Spinal cord (tissue), 10 donors: ENCODE results near the gene CACNA1H. TPM values are rescaled to one million over a fixed set of nuclear protein-coding genes. Genes with fewer than 3 reads are reported as not detected.

Experiments used
- DNase-seq, 6 donors: peaks; one replicate each; pipeline versions ENCODE4 v3.0.0 to v3.0.0-alpha.2; 2013 to 2015; ENCODE audit warnings: low spot score in 6 of 6, low read depth in 4 of 6
- H3K27ac ChIP-seq: one replicate; pipeline ENCODE4 v1.5.1; 2013; ENCODE audit warnings: low read depth, low read length, control low read depth
- H3K27me3 ChIP-seq: one replicate; pipeline ENCODE4 v1.6.1; 2013; ENCODE audit warnings: low read length; ENCODE audit not compliant: control insufficient read depth, insufficient read depth
- H3K36me3 ChIP-seq: one replicate; pipeline ENCODE4 v1.6.1; 2013; ENCODE audit warnings: low read length; ENCODE audit not compliant: control insufficient read depth, insufficient read depth
- H3K4me1 ChIP-seq: one replicate; pipeline ENCODE4 v1.6.1; 2013; ENCODE audit warnings: low read length; ENCODE audit not compliant: control insufficient read depth, insufficient read depth
- H3K4me3 ChIP-seq: one replicate; pipeline ENCODE4 v1.5.1; 2013; ENCODE audit warnings: low read depth, low read length, control low read depth
- H3K9me3 ChIP-seq: one replicate; pipeline ENCODE4 v1.6.1; 2013; ENCODE audit warnings: low read length; ENCODE audit not compliant: control insufficient read depth, insufficient read depth
- WGBS: methylation state at CpG from one replicate; pipeline ENCODE4 v1.1.5; 2013; ENCODE audit warnings: missing lambda C conversion rate; ENCODE audit not compliant: insufficient coverage; 5-methylcytosine and 5-hydroxymethylcytosine counted together
- polyA plus RNA-seq, 2 donors: library from polyadenylated mRNA; unstranded; fragments of 120-200 nt; gene quantifications; one replicate each; pipeline ENCODE4 v1.2.1, GENCODE V29; 2013; ENCODE audit not compliant: insufficient read length in 2 of 2
- total RNA-seq, 2 donors: library from RNA; depleted of rRNA in 1 of 2; stranded (reverse); fragments of 120-200 nt in 1 of 2; fragments of >200 nt in 1 of 2; gene quantifications; one replicate each; pipeline versions ENCODE4 v1.2.3 to v1.2.4, GENCODE V29; 2013 to 2014
- donor health status: healthy.

Gene CACNA1H
- total and polyA plus RNA-seq, 4 donors: 7.8 to 20.1 (median 13.1) TPM

GRCh38 chr16:1147027-1147426 lies 5.9 kb upstream of the CACNA1H start:
- Histone ChIP-seq H3K9me3 (no peaks in the 10 kb centered on the region), H3K36me3 (no peaks in the 10 kb centered on the region), H3K4me1 (peaks cover 23% of the 10 kb centered on the region), H3K4me3 (no peak overlapping the region), H3K27me3 (no peaks in the 10 kb centered on the region), H3K27ac (no peak overlapping the region)
- 89% methylated on average over 4 of the region's 5 CpGs for WGBS
- no peak for DNase-seq

DNA sequence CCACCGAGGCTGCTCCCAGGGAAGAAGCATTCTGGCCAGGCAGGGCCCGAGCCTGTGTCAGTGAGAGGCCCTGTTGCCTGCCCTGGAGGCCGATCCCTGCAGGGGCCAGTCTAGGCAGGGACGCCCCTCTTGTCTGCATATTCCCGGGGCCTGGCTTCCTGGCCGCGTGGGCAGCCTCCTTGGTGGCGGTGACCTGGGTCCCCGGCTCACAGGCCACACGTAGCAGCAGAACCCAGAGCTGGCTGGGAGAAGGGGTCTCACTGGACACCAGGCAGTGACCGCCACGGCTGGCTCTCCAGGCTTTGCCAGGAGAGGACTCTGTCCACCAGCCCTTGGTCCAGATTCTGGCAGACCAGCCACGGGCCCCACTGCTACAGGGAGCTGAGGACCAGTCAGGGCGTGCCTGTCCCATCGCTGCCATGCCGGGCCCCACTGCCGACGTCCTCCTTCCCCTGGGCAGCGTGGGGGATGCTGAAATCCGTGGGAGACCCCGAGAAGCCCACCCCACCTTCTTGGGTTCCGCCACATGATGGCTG lies 3.7 kb upstream of the CACNA1H start:
- no peak overlapping the region for H3K27ac ChIP-seq
- H3K4me3 ChIP-seq: no peak overlapping the region
- H3K9me3 ChIP-seq: no peaks in the 10 kb centered on the region
- 74% methylated on average over 22 of the region's 22 CpGs for WGBS
- no peak for DNase-seq
- H3K27me3 ChIP-seq: peaks cover 2% of the 10 kb centered on the region
- no peaks in the 10 kb centered on the region for H3K36me3 ChIP-seq
- peaks cover 26% of the 10 kb centered on the region for H3K4me1 ChIP-seq

- Histone ChIP-seq H3K36me3 (peaks cover 9% of the 10 kb centered on the region), H3K9me3 (no peaks in the 10 kb centered on the region), H3K4me1 (peaks cover 27% of the 10 kb centered on the region), H3K27me3 (peaks cover 12% of the 10 kb centered on the region), H3K27ac (no peak overlapping the region), H3K4me3 (no peak overlapping the region)
- WGBS: 66% methylated on average over 17 of the region's 21 CpGs
- no peak for DNase-seq
Observed at GRCh38 chr16:1150511-1150982, 2.4 kb upstream of the CACNA1H start.

- no peaks in the 10 kb centered on the region for H3K9me3 ChIP-seq
- WGBS: 60% methylated on average over 10 of the region's 18 CpGs
- no peak for DNase-seq
- peak overlapping the region; percentile 15 for H3K27ac ChIP-seq
- peak overlapping the region; percentile 32 for H3K4me3 ChIP-seq
- H3K36me3 ChIP-seq: peaks cover 18% of the 10 kb centered on the region
- H3K27me3 ChIP-seq: peaks cover 12% of the 10 kb centered on the region
- peaks cover 25% of the 10 kb centered on the region for H3K4me1 ChIP-seq
Observed at GRCh38 chr16:1151424-1152122, 1.3 kb upstream of the CACNA1H start.

GRCh38 chr16:1152123-1152638 lies 725 bp upstream of the CACNA1H start:
- peak overlapping the region; percentile 32 for H3K4me3 ChIP-seq
- H3K27ac ChIP-seq: peak overlapping the region; percentile 15
- peaks cover 12% of the 10 kb centered on the region for H3K27me3 ChIP-seq
- peaks cover 24% of the 10 kb centered on the region for H3K36me3 ChIP-seq
- DNase-seq: peak in 2 of 6 donors; percentile 57 to 79
- WGBS: 4% methylated on average over 22 of the region's 40 CpGs
- H3K4me1 ChIP-seq: peaks cover 28% of the 10 kb centered on the region
- no peaks in the 10 kb centered on the region for H3K9me3 ChIP-seq

- Histone ChIP-seq H3K9me3 (no peaks in the 10 kb centered on the region), H3K27me3 (peaks cover 16% of the 10 kb centered on the region), H3K4me3 (no peak overlapping the region), H3K27ac (no peak overlapping the region), H3K4me1 (peaks cover 37% of the 10 kb centered on the region), H3K36me3 (peaks cover 36% of the 10 kb centered on the region)
- WGBS: 0% methylated on average over 70 of the region's 94 CpGs
- DNase-seq: peak in 1 of 6 donors; percentile 29
Observed at GRCh38 chr16:1153480-1154160, 714 bp downstream of the CACNA1H start.

DNA sequence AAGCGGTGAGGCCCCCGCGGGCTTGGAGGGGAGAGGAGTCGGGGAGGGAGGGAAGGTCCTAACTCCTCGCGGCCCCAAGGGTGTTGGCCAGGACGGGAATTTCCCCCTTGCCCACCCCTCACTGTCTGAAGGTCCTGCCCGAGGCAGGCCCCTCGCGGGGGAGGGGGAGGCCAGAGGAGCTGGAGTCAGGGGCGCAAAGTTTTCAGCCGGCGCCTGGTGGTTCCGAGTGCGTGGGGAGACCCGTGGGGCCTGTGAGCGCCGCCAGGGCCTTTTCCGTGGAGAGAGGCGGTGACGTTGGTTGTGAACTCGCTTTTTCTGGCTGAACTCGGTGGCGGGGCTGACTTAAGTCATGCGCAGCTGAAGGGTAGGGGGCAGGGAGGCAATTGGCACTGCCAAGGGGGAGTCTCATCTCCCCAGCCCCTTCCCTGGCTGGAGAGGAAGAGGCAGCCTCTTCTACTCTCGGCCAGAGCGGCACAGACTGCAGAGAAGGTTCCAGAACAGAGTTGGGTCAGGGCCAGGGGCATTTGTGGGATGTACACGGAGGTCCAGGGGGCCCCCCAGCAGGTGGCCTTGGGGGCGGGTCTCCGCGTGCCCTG lies 1.5 kb downstream of the CACNA1H start:
- WGBS: 27% methylated on average over 25 of the region's 31 CpGs
- peaks cover 37% of the 10 kb centered on the region for H3K36me3 ChIP-seq
- no peak overlapping the region for H3K27ac ChIP-seq
- H3K4me3 ChIP-seq: peak overlapping the region; percentile 12
- no peaks in the 10 kb centered on the region for H3K9me3 ChIP-seq
- H3K4me1 ChIP-seq: peaks cover 43% of the 10 kb centered on the region
- peaks cover 17% of the 10 kb centered on the region for H3K27me3 ChIP-seq
- peak in 1 of 6 donors; percentile 53 for DNase-seq

- Histone ChIP-seq H3K36me3 (peaks cover 42% of the 10 kb centered on the region), H3K4me1 (peaks cover 48% of the 10 kb centered on the region), H3K4me3 (no peak overlapping the region), H3K27me3 (peaks cover 20% of the 10 kb centered on the region), H3K9me3 (no peaks in the 10 kb centered on the region), H3K27ac (no peak overlapping the region)
- no peak for DNase-seq
- 87% methylated on average over 12 of the region's 23 CpGs for WGBS
Observed at GRCh38 chr16:1154887-1155331, 2.0 kb downstream of the CACNA1H start.

GRCh38 chr16:1155353-1156054 lies 2.6 kb downstream of the CACNA1H start:
- Histone ChIP-seq H3K4me3 (no peak overlapping the region), H3K27me3 (peaks cover 24% of the 10 kb centered on the region), H3K27ac (no peak overlapping the region), H3K36me3 (peaks cover 48% of the 10 kb centered on the region), H3K9me3 (no peaks in the 10 kb centered on the region), H3K4me1 (peaks cover 54% of the 10 kb centered on the region)
- WGBS: 76% methylated on average over 18 of the region's 20 CpGs
- no peak for DNase-seq
